Chondrocyte (in vitro differentiated cells): ENCODE data around the gene TLR10. TPM values are rescaled to one million over a fixed set of nuclear protein-coding genes. Genes with fewer than 3 reads are reported as not detected.

Experiments
- DNase-seq: peaks from one replicate; pipeline ENCODE4 v3.0.0; 2021; ENCODE audit warnings: mixed read lengths, low spot score
- H3K27ac Mint-ChIP-seq: one replicate; pipeline ENCODE4 v1.8.0; 2021; ENCODE audit warnings: mild to moderate bottlenecking, moderate library complexity, mixed read lengths; ENCODE audit not compliant: unreplicated experiment
- H3K27me3 Mint-ChIP-seq: 2 replicates; pipeline ENCODE4 v1.8.0; 2021; ENCODE audit warnings: low read depth, mixed read lengths
- H3K36me3 Mint-ChIP-seq: 2 replicates; pipeline ENCODE4 v1.8.0; 2021; ENCODE audit warnings: low read depth, mixed read lengths
- H3K4me1 Mint-ChIP-seq: 2 replicates; pipeline ENCODE4 v1.8.0; 2021; ENCODE audit warnings: low read depth, mild to moderate bottlenecking, mixed read lengths
- H3K4me3 Mint-ChIP-seq: one replicate; pipeline ENCODE4 v1.8.0; 2021; ENCODE audit warnings: mild to moderate bottlenecking, moderate library complexity, mixed read lengths; ENCODE audit not compliant: unreplicated experiment
- H3K9me3 Mint-ChIP-seq: 2 replicates; pipeline ENCODE4 v1.8.0; 2021; ENCODE audit warnings: low read depth, mixed read lengths
- CTCF ChIP-seq: fragments of 200-600 bp; sonication (generic); IDR thresholded peaks from 2 replicates; pipeline ENCODE4 v1.5.0; 2021; ENCODE audit warnings: antibody characterized with exemption, mild to moderate bottlenecking, moderate library complexity
- total RNA-seq: library from RNA; stranded (reverse); gene quantifications from 3 replicates; pipeline ENCODE4 v1.2.1, GENCODE V29; 2021

The TLR10 gene
- total RNA-seq, 1 donor from 2014 or later = not detected

- DNase-seq = no peak
- H3K27me3 Mint-ChIP-seq = no peaks in the 10 kb centered on the region
- no peaks in the 10 kb centered on the region for H3K36me3 Mint-ChIP-seq
- no peaks in the 10 kb centered on the region for H3K9me3 Mint-ChIP-seq
- no peak overlapping the region for H3K4me3 Mint-ChIP-seq
- H3K27ac Mint-ChIP-seq = no peak overlapping the region
- H3K4me1 Mint-ChIP-seq = no peaks in the 10 kb centered on the region
- TF ChIP-seq CTCF = no peak
Observed at GRCh38 chr4:38752372-38752940, 30.3 kb downstream of the TLR10 start.

GRCh38 chr4:38751341-38752010, 31.3 kb downstream of the TLR10 start:
- Mint-ChIP-seq H3K27me3 (no peaks in the 10 kb centered on the region), H3K36me3 (no peaks in the 10 kb centered on the region), H3K27ac (no peak overlapping the region), H3K4me1 (no peaks in the 10 kb centered on the region), H3K4me3 (no peak overlapping the region), H3K9me3 (peaks cover 2% of the 10 kb centered on the region)
- no peak for TF ChIP-seq CTCF
- no peak for DNase-seq

- Mint-ChIP-seq H3K4me1 (no peaks in the 10 kb centered on the region), H3K36me3 (no peaks in the 10 kb centered on the region), H3K9me3 (peaks cover 2% of the 10 kb centered on the region), H3K4me3 (no peak overlapping the region), H3K27me3 (no peaks in the 10 kb centered on the region), H3K27ac (no peak overlapping the region)
- no peak for DNase-seq
- no peak for TF ChIP-seq CTCF
Observed at GRCh38 chr4:38749336-38749735, 33.5 kb downstream of the TLR10 start.

GRCh38 chr4:38747629-38748028, 35.2 kb downstream of the TLR10 start:
- TF ChIP-seq CTCF = no peak
- H3K9me3 Mint-ChIP-seq = peaks cover 2% of the 10 kb centered on the region
- no peak overlapping the region for H3K4me3 Mint-ChIP-seq
- no peak overlapping the region for H3K27ac Mint-ChIP-seq
- H3K27me3 Mint-ChIP-seq = no peaks in the 10 kb centered on the region
- H3K36me3 Mint-ChIP-seq = no peaks in the 10 kb centered on the region
- H3K4me1 Mint-ChIP-seq = peaks cover 8% of the 10 kb centered on the region
- DNase-seq = no peak

- no peak for TF ChIP-seq CTCF
- DNase-seq = no peak
- H3K4me1 Mint-ChIP-seq = peaks cover 8% of the 10 kb centered on the region
- H3K4me3 Mint-ChIP-seq = no peak overlapping the region
- H3K36me3 Mint-ChIP-seq = no peaks in the 10 kb centered on the region
- H3K27ac Mint-ChIP-seq = no peak overlapping the region
- peaks cover 2% of the 10 kb centered on the region for H3K9me3 Mint-ChIP-seq
- no peaks in the 10 kb centered on the region for H3K27me3 Mint-ChIP-seq
Observed at GRCh38 chr4:38745881-38746280, 36.9 kb downstream of the TLR10 start.
